Astrocyte (in vitro differentiated cells and primary cell): ENCODE measurements around the gene KIF26B.

Source experiments
- EZH2 ChIP-seq: IDR thresholded peaks from 2 replicates; pipeline ENCODE4 v1.6.1; 2012; ENCODE audit warnings: mild to moderate bottlenecking, low read length, inconsistent platforms; ENCODE audit not compliant: insufficient read depth
- TF ChIP-seq, protein P1 (sequence below): IDR thresholded peaks from 2 replicates; pipeline ENCODE4 v1.5.1; 2011; ENCODE audit warnings: low read depth, mild to moderate bottlenecking, inconsistent platforms, low read length, moderate library complexity; ENCODE audit not compliant: insufficient read depth

DNA sequence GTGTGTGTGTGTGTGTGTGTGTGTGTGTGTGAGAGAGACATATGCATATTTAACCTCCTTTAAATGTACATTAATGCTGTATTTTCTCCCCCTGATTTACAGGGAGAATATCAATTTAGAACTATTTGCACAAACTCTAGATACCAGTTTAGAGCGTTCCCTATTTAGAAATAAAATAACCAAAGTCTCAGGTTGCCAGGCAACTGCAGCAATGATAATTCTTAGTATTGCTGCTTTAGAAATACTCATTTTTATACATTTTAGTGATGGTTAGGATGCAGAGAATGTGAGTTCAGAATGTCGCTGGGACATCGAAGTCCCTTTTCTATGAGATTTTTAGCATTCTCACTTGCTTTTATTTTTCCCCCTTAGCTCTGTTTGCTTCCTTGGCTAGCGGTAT, 497.3 kb downstream of the KIF26B start:
- TF ChIP-seq, protein P1, sequence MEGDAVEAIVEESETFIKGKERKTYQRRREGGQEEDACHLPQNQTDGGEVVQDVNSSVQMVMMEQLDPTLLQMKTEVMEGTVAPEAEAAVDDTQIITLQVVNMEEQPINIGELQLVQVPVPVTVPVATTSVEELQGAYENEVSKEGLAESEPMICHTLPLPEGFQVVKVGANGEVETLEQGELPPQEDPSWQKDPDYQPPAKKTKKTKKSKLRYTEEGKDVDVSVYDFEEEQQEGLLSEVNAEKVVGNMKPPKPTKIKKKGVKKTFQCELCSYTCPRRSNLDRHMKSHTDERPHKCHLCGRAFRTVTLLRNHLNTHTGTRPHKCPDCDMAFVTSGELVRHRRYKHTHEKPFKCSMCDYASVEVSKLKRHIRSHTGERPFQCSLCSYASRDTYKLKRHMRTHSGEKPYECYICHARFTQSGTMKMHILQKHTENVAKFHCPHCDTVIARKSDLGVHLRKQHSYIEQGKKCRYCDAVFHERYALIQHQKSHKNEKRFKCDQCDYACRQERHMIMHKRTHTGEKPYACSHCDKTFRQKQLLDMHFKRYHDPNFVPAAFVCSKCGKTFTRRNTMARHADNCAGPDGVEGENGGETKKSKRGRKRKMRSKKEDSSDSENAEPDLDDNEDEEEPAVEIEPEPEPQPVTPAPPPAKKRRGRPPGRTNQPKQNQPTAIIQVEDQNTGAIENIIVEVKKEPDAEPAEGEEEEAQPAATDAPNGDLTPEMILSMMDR: no peak
- no peak for TF ChIP-seq EZH2
